DND-41 (cell line): ENCODE data around the gene FMN1.

Experiments
- EZH2 ChIP-seq: IDR thresholded peaks from 3 replicates; pipeline ENCODE4 v1.6.1; 2012; ENCODE audit warnings: borderline replicate concordance, low read depth, mild to moderate bottlenecking, moderate library complexity, low read length, inconsistent platforms; ENCODE audit not compliant: severe bottlenecking
- TF ChIP-seq, protein P1 (sequence below): IDR thresholded peaks from 2 replicates; pipeline ENCODE4 v1.5.1; 2012; ENCODE audit warnings: borderline replicate concordance, low read length, moderate library complexity, mild to moderate bottlenecking; ENCODE audit not compliant: poor library complexity, severe bottlenecking; ENCODE audit errors: extremely low read depth

DNA sequence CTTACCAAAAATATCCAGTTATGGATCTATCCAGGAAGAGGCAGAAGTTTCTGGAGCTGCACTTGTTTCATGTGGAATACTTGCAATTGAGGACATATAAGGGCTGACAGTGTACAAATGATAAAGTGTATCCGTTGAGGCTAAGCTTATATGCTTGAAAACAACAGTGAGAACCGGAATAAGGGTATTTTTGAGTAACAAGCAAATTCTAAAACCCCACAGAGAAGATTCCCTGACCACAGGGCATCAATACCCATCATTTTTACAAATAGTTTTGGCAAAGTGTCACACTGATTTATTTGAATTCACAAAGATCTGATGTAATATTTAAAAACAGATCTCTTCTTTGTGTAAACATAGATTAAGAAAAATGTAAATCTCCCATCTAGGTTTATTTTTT is 208.4 kb downstream of the FMN1 start:
- TF ChIP-seq, protein P1, sequence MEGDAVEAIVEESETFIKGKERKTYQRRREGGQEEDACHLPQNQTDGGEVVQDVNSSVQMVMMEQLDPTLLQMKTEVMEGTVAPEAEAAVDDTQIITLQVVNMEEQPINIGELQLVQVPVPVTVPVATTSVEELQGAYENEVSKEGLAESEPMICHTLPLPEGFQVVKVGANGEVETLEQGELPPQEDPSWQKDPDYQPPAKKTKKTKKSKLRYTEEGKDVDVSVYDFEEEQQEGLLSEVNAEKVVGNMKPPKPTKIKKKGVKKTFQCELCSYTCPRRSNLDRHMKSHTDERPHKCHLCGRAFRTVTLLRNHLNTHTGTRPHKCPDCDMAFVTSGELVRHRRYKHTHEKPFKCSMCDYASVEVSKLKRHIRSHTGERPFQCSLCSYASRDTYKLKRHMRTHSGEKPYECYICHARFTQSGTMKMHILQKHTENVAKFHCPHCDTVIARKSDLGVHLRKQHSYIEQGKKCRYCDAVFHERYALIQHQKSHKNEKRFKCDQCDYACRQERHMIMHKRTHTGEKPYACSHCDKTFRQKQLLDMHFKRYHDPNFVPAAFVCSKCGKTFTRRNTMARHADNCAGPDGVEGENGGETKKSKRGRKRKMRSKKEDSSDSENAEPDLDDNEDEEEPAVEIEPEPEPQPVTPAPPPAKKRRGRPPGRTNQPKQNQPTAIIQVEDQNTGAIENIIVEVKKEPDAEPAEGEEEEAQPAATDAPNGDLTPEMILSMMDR: no peak
- TF ChIP-seq EZH2: no peak
